CD14-positive monocyte (primary cell): ENCODE results near the gene AURKAIP1. TPM values are rescaled to one million over a fixed set of nuclear protein-coding genes. Genes with fewer than 3 reads are reported as not detected.
"Not testable (repeated sequence)": the region's sequence is repeated elsewhere in the genome, so short reads cannot be mapped to it uniquely, and the experiment has no call there.

ENCODE experiments used
- DNase-seq, 3 donors: peaks; one replicate each; pipeline ENCODE4 v3.0.0-alpha.2; 2011 to 2022
- H2AFZ ChIP-seq: 2 replicates; pipeline ENCODE4 v1.6.0; 2012; ENCODE audit warnings: mild to moderate bottlenecking, low read depth, low read length, inconsistent platforms; ENCODE audit not compliant: insufficient read depth, poor library complexity, severe bottlenecking
- H3K27ac ChIP-seq, 2 donors: 1 replicate in 1 of 2; 2 replicates in 1 of 2; pipeline ENCODE4 v1.5.1; 2012 to 2013; ENCODE audit warnings: low read length in 2 of 2, control low read depth in 1 of 2, inconsistent platforms in 1 of 2, low read depth in 1 of 2, mild to moderate bottlenecking in 1 of 2
- H3K27me3 ChIP-seq, 2 donors: one replicate each; pipeline versions ENCODE4 v1.6.0 to v1.6.1; 2011 to 2013; ENCODE audit warnings: low read length in 2 of 2; ENCODE audit not compliant: control insufficient read depth in 2 of 2, insufficient read depth in 2 of 2
- H3K36me3 ChIP-seq, 2 donors: replicated peaks in 1 of 2; 1 replicate in 1 of 2; 2 replicates in 1 of 2; pipeline versions ENCODE4 v1.5.1 to v1.6.1; 2012 to 2013; ENCODE audit warnings: low read length in 2 of 2, control low read depth in 1 of 2, inconsistent platforms in 1 of 2, mild to moderate bottlenecking in 1 of 2; ENCODE audit not compliant: insufficient read depth in 2 of 2, control insufficient read depth in 1 of 2
- H3K4me1 ChIP-seq, 2 donors: 1 replicate in 1 of 2; 2 replicates in 1 of 2; pipeline versions ENCODE4 v1.5.1 to v1.6.1; 2012 to 2013; ENCODE audit warnings: low read length in 2 of 2, control low read depth in 1 of 2, inconsistent platforms in 1 of 2, mild to moderate bottlenecking in 1 of 2, moderate library complexity in 1 of 2; ENCODE audit not compliant: insufficient read depth in 2 of 2, control insufficient read depth in 1 of 2
- H3K4me2 ChIP-seq: replicated peaks from 2 replicates; pipeline ENCODE3; 2012; ENCODE audit warnings: low read length, moderate library complexity, mild to moderate bottlenecking; ENCODE audit not compliant: poor library complexity, severe bottlenecking; ENCODE audit errors: extremely low read depth
- H3K4me3 ChIP-seq, 3 experiments: fragments of 200-600 bp in 1 of 3; sonication (generic) in 1 of 3; replicated peaks in 1 of 3; 1 replicate in 2 of 3; 2 replicates in 1 of 3; pipeline ENCODE4 v1.5.1; 2011 to 2013; ENCODE audit warnings: low read length in 3 of 3, mild to moderate bottlenecking in 3 of 3, control low read depth in 2 of 3, low read depth in 2 of 3, inconsistent platforms in 1 of 3, moderate library complexity in 1 of 3
- H3K79me2 ChIP-seq: 2 replicates; pipeline ENCODE4 v1.6.0; 2012; ENCODE audit warnings: mild to moderate bottlenecking, control low read depth, inconsistent platforms, low read length, moderate library complexity; ENCODE audit not compliant: insufficient read depth
- H3K9ac ChIP-seq: 2 replicates; pipeline ENCODE4 v1.6.0; 2017; ENCODE audit warnings: low read length, mild to moderate bottlenecking; ENCODE audit not compliant: insufficient read depth, poor library complexity, severe bottlenecking
- H3K9me3 ChIP-seq, 2 donors: replicated peaks in 1 of 2; 1 replicate in 1 of 2; 2 replicates in 1 of 2; pipeline versions ENCODE4 v1.5.1 to v1.6.1; 2012 to 2013; ENCODE audit warnings: low read length in 2 of 2, control low read depth in 1 of 2; ENCODE audit not compliant: control insufficient read depth in 1 of 2, insufficient read depth in 1 of 2
- H4K20me1 ChIP-seq: 2 replicates; pipeline ENCODE4 v1.6.0; 2012; ENCODE audit warnings: mild to moderate bottlenecking, low read length, control low read depth, moderate library complexity; ENCODE audit not compliant: insufficient read depth
- H3K27ac Mint-ChIP-seq, 7 donors: one replicate each; pipeline ENCODE4 v1.8.0; 2020; ENCODE audit warnings: mild to moderate bottlenecking in 7 of 7, mixed read lengths in 7 of 7, moderate library complexity in 6 of 7, inconsistent platforms in 2 of 7
- H3K27me3 Mint-ChIP-seq, 3 donors: one replicate each; pipeline ENCODE4 v1.8.0; 2021 to 2022; ENCODE audit warnings: low read depth in 3 of 3, mild to moderate bottlenecking in 3 of 3, mixed read lengths in 3 of 3, moderate library complexity in 3 of 3, inconsistent platforms in 1 of 3
- H3K36me3 Mint-ChIP-seq, 2 donors: one replicate each; pipeline ENCODE4 v1.8.0; 2020; ENCODE audit warnings: mixed read lengths in 2 of 2, inconsistent platforms in 1 of 2, mild to moderate bottlenecking in 1 of 2
- H3K4me1 Mint-ChIP-seq: one replicate; pipeline ENCODE4 v1.8.0; 2020; ENCODE audit warnings: mild to moderate bottlenecking, mixed read lengths
- H3K4me3 Mint-ChIP-seq, 2 donors: one replicate each; pipeline ENCODE4 v1.8.0; 2020; ENCODE audit warnings: mild to moderate bottlenecking in 2 of 2, mixed read lengths in 2 of 2, moderate library complexity in 1 of 2
- H3K9me3 Mint-ChIP-seq, 7 donors: one replicate each; pipeline ENCODE4 v1.8.0; 2020 to 2022; ENCODE audit warnings: mixed read lengths in 7 of 7, mild to moderate bottlenecking in 6 of 7, moderate library complexity in 6 of 7, inconsistent platforms in 2 of 7
- WGBS: methylation state at CpG from one replicate; pipeline ENCODE4 v1.1.5; 2013; ENCODE audit warnings: missing lambda C conversion rate; ENCODE audit not compliant: insufficient coverage; 5-methylcytosine and 5-hydroxymethylcytosine counted together
- intact Hi-C, 2 donors: fragments of 100-400 bp; cut with micrococcal nuclease; formaldehyde crosslinking; loops; one replicate each; pipeline versions ENCODE4 v1.15.0 to v1.15.1; 2023
- polyA plus RNA-seq, 3 donors: library from polyadenylated mRNA; depleted of rRNA in 1 of 3; unstranded in 2 of 3; stranded (reverse) in 1 of 3; fragments of 300-500 nt in 2 of 3; fragments of >200 nt in 1 of 3; fragmentation: Illumina TruSeq in 2 of 3; gene quantifications; 1 replicate in 2 of 3; 2 replicates in 1 of 3; pipeline ENCODE4 v1.2.3, GENCODE V29; 2012 to 2021
- TF ChIP-seq, protein P1 (sequence below): fragments of 200-600 bp; IDR thresholded peaks from one replicate; pipeline ENCODE4 v1.8.0; 2022; ENCODE audit warnings: antibody characterized with exemption, mild to moderate bottlenecking

Gene AURKAIP1
- polyA plus RNA-seq, 3 donors, result 59.1 to 160 (median 134) TPM

DNA sequence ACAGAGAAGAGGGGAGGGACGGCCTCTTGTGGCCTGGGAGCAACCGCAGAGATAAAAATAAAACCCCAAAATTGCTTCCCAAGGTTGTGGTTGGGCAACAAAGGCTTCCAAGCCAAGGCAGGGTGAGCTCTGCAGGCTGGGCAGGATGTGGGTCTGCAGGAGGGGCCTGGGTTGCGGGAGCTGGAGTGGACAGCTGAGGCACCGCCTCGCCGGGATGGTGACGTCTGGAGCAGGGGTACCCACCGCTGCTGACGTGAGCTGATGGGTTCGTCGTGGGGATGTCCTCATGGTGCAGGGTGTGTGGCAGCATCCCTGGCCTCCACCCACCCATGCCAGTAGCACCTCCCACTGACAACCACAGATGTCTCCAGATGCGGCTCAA lies 3.7 kb downstream of the AURKAIP1 start:
- Mint-ChIP-seq H3K27ac (no peak overlapping the region), H3K9me3 (peaks cover 0 to 3% (median 0%) of the 10 kb centered on the region in 7 donors), H3K27me3 (peaks cover 7 to 12% (median 10%) of the 10 kb centered on the region in 3 donors), H3K36me3 (peaks cover 8 to 12% of the 10 kb centered on the region in 2 donors), H3K4me3 (peak overlapping the region in 1 of 2 donors; percentile 39), H3K4me1 (peaks cover 40% of the 10 kb centered on the region)
- DNase-seq, result peak in 2 of 3 donors; percentile 29 to 49
- Histone ChIP-seq H4K20me1 (peaks cover 19% of the 10 kb centered on the region), H3K27ac (no peak overlapping the region), H2AFZ (no peak overlapping the region), H3K4me2 (peak overlapping the region; percentile 54), H3K79me2 (peaks cover 20% of the 10 kb centered on the region), H3K4me1 (peaks cover 37 to 49% of the 10 kb centered on the region in 2 donors), H3K36me3 (peaks cover 0 to 9% of the 10 kb centered on the region in 2 donors), H3K27me3 (no peaks in the 10 kb centered on the region), H3K9me3 (peaks cover 0 to 11% of the 10 kb centered on the region in 2 donors), H3K9ac (peak overlapping the region; percentile 47), H3K4me3 (peak overlapping the region in 1 of 3 experiments; percentile 48)
- WGBS, result 0% methylated on average over 1 of the region's 12 CpGs
- intact Hi-C loops, result loop anchor here in 1 of 2 donors (10.0 kb wide), 2 partner anchors 257 to 357 kb away; partner anchors contain the start of genes C1orf159 and ISG15
- TF ChIP-seq, protein P1, sequence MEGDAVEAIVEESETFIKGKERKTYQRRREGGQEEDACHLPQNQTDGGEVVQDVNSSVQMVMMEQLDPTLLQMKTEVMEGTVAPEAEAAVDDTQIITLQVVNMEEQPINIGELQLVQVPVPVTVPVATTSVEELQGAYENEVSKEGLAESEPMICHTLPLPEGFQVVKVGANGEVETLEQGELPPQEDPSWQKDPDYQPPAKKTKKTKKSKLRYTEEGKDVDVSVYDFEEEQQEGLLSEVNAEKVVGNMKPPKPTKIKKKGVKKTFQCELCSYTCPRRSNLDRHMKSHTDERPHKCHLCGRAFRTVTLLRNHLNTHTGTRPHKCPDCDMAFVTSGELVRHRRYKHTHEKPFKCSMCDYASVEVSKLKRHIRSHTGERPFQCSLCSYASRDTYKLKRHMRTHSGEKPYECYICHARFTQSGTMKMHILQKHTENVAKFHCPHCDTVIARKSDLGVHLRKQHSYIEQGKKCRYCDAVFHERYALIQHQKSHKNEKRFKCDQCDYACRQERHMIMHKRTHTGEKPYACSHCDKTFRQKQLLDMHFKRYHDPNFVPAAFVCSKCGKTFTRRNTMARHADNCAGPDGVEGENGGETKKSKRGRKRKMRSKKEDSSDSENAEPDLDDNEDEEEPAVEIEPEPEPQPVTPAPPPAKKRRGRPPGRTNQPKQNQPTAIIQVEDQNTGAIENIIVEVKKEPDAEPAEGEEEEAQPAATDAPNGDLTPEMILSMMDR, result no peak

DNA sequence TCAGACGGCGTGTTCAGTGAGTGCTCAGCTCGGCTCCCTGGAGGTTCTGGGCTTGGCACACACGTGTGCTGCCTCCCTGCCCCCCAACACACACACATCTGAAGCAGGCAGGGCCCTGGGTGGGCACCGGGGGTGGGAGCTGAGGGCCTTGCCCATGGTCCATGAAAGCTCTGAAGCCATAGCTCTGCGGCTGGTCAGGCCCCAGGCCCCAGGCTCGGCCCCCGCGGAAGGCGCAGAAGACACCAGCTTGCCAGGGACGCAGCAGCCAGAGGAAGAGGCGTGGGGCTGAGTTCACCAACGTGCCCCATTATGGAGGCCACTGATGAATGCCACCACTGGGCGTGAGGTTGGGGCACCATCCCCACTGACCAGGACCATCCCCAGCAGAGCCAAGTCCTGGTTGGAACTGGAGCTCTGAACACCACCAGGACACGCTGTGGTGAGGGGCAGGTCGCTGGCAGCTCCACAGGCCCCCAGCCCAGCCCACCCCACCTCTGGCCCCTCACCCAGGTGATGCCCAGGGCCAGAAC lies 4.2 kb downstream of the AURKAIP1 start:
- Histone ChIP-seq H3K36me3 (peaks cover 0 to 9% of the 10 kb centered on the region in 2 donors), H3K27ac (no peak overlapping the region)

DNA sequence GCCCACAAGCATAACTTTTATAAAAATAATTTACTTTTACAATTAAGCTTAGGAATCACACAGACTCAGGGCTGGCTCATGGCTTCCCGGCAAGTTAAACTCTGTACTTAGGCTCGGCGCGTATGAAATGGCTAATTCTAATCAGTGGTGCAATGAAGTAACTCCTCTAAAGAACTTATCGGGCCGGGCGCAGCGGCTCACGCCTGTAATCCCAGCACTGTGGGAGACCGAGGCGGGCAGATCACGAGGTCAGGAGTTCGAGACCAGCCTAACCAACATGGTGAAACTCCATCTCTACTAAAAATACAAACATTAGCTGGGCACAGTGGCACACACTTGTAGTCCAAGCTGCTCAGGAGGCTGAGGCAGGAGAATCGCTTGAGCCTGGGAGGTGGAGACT lies 4.9 kb downstream of the AURKAIP1 start:
- not testable (repeated sequence) for H3K27me3 ChIP-seq, DNase-seq, H3K4me3 Mint-ChIP-seq, H3K4me2 ChIP-seq, H2AFZ ChIP-seq, H3K9me3 Mint-ChIP-seq, H3K9ac ChIP-seq, H3K4me3 ChIP-seq, H3K27ac Mint-ChIP-seq, H3K36me3 ChIP-seq, H3K27ac ChIP-seq
- WGBS, result 0% methylated on average over 1 of the region's 14 CpGs
- Histone ChIP-seq H3K9me3 (peaks cover 0 to 17% of the 10 kb centered on the region in 2 donors), H4K20me1 (peaks cover 19% of the 10 kb centered on the region), H3K4me1 (peaks cover 32 to 43% of the 10 kb centered on the region in 2 donors), H3K79me2 (peaks cover 20% of the 10 kb centered on the region)
- intact Hi-C loops, result loop anchor here in 1 of 2 donors (10.0 kb wide), 2 partner anchors 255 to 355 kb away; partner anchors contain the start of genes C1orf159 and ISG15
- Mint-ChIP-seq H3K36me3 (peaks cover 8 to 12% of the 10 kb centered on the region in 2 donors), H3K27me3 (peaks cover 7 to 12% (median 10%) of the 10 kb centered on the region in 3 donors), H3K4me1 (peaks cover 40% of the 10 kb centered on the region)

More for the DNA sequence above, 4.2 kb downstream of the AURKAIP1 start:
- intact Hi-C loops, result loop anchor here in 1 of 2 donors (10.0 kb wide), 2 partner anchors 256 to 356 kb away; partner anchors contain the start of genes C1orf159 and ISG15
- Histone ChIP-seq H3K27me3 (no peaks in the 10 kb centered on the region), H3K4me1 (peaks cover 35 to 45% of the 10 kb centered on the region in 2 donors), H4K20me1 (peaks cover 19% of the 10 kb centered on the region), H2AFZ (no peak overlapping the region), H3K4me2 (peak overlapping the region; percentile 54), H3K79me2 (peaks cover 20% of the 10 kb centered on the region), H3K9me3 (peaks cover 0 to 16% of the 10 kb centered on the region in 2 donors), H3K4me3 (peak overlapping the region in 1 of 3 experiments; percentile 48), H3K9ac (peak overlapping the region; percentile 15)
- TF ChIP-seq, protein P1, result no peak
- Mint-ChIP-seq H3K4me1 (peaks cover 40% of the 10 kb centered on the region), H3K36me3 (peaks cover 8 to 12% of the 10 kb centered on the region in 2 donors), H3K27ac (no peak overlapping the region), H3K4me3 (no peak overlapping the region), H3K27me3 (peaks cover 7 to 12% (median 10%) of the 10 kb centered on the region in 3 donors), H3K9me3 (peaks cover 0 to 3% (median 0%) of the 10 kb centered on the region in 7 donors)
- DNase-seq, result no peak
- WGBS, result 73% methylated on average over 14 of the region's 16 CpGs
